Neural crest cell (in vitro differentiated cells): ENCODE results near the gene KRTAP10-1. TPM values are rescaled to one million over a fixed set of nuclear protein-coding genes. Genes with fewer than 3 reads are reported as not detected.

Source experiments
- DNase-seq: peaks from one replicate; pipeline ENCODE4 v3.0.0; 2021; ENCODE audit warnings: low read depth, mixed read lengths, low spot score
- H3K27ac Mint-ChIP-seq: one replicate; pipeline ENCODE4 v1.8.0; 2021; ENCODE audit warnings: mild to moderate bottlenecking, mixed read lengths; ENCODE audit not compliant: unreplicated experiment
- H3K27me3 Mint-ChIP-seq: 2 replicates; pipeline ENCODE4 v1.8.0; 2021; ENCODE audit warnings: low read depth, mild to moderate bottlenecking, mixed read lengths
- H3K36me3 Mint-ChIP-seq: 2 replicates; pipeline ENCODE4 v1.8.0; 2021; ENCODE audit warnings: low read depth, mild to moderate bottlenecking, mixed read lengths
- H3K4me1 Mint-ChIP-seq: 2 replicates; pipeline ENCODE4 v1.8.0; 2021; ENCODE audit warnings: mixed read lengths
- H3K4me3 Mint-ChIP-seq: one replicate; pipeline ENCODE4 v1.8.0; 2021; ENCODE audit warnings: mild to moderate bottlenecking, mixed read lengths
- H3K9me3 Mint-ChIP-seq: 2 replicates; pipeline ENCODE4 v1.8.0; 2021; ENCODE audit warnings: mixed read lengths
- total RNA-seq: library from RNA; stranded (reverse); gene quantifications from 2 replicates; pipeline ENCODE4 v1.2.1, GENCODE V29; 2021
- TF ChIP-seq, protein P1 (sequence below): fragments of 200-600 bp; sonication (generic); conservative IDR thresholded peaks from 2 replicates; pipeline ENCODE4 v1.5.0; 2021; ENCODE audit warnings: antibody characterized with exemption, mild to moderate bottlenecking

KRTAP10-1 gene
- total RNA-seq, 1 donor from 2014 or later, result not detected

DNA sequence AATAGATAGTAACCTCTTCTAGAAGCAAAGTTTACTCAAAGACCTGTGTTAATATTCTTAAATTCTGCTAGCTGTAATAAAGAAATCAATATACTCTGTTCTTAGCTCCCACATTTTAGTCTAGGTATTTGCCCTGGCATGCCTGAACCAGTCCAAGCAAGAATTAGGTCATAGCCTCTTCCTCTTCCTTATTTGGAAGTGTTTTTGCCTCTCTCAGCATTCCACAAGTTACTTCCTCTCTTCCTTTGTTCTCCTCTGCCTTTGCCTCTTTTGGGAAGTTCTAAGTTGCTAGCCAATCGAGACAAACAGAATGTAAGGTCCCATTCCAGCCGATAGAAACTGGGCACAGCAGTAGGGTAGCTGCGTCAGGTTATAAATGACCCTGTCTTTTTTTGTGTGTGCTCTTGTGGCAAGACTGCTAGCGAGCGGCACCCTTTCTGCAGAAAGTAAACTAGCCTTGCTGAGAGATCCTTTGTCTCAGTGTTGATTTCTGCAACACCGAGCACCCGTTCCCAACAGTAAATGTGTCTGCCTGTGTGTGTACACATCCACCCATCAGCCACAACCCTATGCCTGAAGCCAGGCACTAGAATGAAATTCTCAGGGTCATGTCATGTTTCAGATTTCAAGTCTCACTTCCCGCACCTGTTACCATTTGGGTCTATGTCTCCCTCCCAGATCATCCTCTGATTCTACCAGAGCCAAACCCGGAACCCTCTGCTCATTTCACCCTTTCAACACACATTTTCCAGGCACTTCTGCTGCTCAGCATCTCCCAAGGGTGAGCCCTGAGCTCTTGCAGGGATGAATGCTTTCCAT lies 47.2 kb downstream of the KRTAP10-1 start:
- DNase-seq, result no peak
- TF ChIP-seq, protein P1, sequence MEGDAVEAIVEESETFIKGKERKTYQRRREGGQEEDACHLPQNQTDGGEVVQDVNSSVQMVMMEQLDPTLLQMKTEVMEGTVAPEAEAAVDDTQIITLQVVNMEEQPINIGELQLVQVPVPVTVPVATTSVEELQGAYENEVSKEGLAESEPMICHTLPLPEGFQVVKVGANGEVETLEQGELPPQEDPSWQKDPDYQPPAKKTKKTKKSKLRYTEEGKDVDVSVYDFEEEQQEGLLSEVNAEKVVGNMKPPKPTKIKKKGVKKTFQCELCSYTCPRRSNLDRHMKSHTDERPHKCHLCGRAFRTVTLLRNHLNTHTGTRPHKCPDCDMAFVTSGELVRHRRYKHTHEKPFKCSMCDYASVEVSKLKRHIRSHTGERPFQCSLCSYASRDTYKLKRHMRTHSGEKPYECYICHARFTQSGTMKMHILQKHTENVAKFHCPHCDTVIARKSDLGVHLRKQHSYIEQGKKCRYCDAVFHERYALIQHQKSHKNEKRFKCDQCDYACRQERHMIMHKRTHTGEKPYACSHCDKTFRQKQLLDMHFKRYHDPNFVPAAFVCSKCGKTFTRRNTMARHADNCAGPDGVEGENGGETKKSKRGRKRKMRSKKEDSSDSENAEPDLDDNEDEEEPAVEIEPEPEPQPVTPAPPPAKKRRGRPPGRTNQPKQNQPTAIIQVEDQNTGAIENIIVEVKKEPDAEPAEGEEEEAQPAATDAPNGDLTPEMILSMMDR, result no peak
- Mint-ChIP-seq H3K36me3 (peaks cover 36% of the 10 kb centered on the region), H3K27ac (no peak overlapping the region), H3K9me3 (peaks cover 15% of the 10 kb centered on the region), H3K27me3 (no peaks in the 10 kb centered on the region), H3K4me3 (no peak overlapping the region), H3K4me1 (peaks cover 8% of the 10 kb centered on the region)

DNA sequence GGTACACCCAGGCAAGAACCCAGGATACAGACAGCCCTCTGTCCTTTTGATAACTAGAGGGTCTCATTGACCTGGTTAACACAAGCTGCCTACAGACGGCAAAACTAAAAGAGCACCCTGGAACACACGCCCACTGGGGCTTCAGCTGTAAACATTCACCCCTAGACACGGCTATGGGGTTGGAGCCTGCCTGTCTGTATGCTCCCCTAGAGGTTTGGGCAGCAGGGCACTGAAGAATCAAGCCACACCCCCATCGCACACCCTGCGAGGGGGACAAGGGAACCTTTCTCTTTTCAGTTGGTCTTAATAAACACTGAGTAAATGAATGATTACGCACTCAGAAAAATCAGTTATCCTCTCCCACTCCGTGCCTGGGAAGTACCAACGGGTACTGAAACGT lies 49.2 kb downstream of the KRTAP10-1 start:
- TF ChIP-seq, protein P1, result no peak
- no peak overlapping the region for H3K4me3 Mint-ChIP-seq
- no peak for DNase-seq
- no peaks in the 10 kb centered on the region for H3K4me1 Mint-ChIP-seq
- peaks cover 15% of the 10 kb centered on the region for H3K9me3 Mint-ChIP-seq
- no peaks in the 10 kb centered on the region for H3K27me3 Mint-ChIP-seq
- H3K36me3 Mint-ChIP-seq, result peaks cover 36% of the 10 kb centered on the region
- no peak overlapping the region for H3K27ac Mint-ChIP-seq

DNA sequence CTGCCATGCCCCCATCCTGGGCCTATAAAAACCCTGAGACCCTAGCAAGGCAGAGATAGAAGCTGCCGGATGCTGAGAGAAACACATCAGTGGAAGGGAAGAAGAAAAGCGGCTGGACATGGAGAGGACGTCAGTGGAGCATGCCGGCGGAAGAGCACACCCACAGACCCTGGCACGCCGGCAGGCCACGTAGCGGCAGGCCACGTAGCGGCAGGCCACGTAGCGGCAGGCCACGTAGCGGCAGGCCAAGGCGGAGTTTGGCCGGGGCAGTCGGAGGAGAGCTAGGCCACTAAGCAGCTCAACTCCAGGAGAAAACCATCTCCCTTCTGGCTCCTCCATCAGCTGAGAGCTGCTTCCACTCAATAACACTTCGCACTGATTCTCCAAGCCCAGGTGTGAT lies 49.6 kb downstream of the KRTAP10-1 start:
- Mint-ChIP-seq H3K4me1 (peaks cover under 1% of the 10 kb centered on the region), H3K36me3 (peaks cover 33% of the 10 kb centered on the region), H3K9me3 (peaks cover 15% of the 10 kb centered on the region), H3K4me3 (no peak overlapping the region), H3K27me3 (no peaks in the 10 kb centered on the region), H3K27ac (no peak overlapping the region)
- no peak for DNase-seq
- TF ChIP-seq, protein P1, result no peak

DNA sequence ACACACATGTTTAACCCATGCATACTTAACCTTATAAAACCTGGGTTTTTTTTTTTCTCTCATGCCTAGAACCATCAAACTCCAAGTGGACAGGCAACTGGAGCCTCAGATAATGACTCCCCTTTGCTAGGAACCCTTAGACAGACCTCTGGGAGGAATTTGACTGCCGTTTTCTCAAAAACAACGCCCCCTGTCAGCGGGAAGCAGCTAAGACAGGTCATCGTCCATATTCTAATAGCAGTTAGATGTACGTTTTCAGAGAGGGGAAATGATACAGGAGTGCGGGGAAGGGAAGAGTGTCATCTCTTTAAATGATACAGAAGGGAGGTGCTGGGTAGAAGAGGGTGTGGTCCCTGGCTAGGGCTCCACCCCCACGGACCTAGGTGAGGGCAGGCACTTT lies 50.0 kb downstream of the KRTAP10-1 start:
- peaks cover 32% of the 10 kb centered on the region for H3K36me3 Mint-ChIP-seq
- TF ChIP-seq, protein P1, result peak; percentile 41
- no peaks in the 10 kb centered on the region for H3K27me3 Mint-ChIP-seq
- H3K4me1 Mint-ChIP-seq, result peaks cover 5% of the 10 kb centered on the region
- peaks cover 15% of the 10 kb centered on the region for H3K9me3 Mint-ChIP-seq
- no peak overlapping the region for H3K27ac Mint-ChIP-seq
- DNase-seq, result no peak
- no peak overlapping the region for H3K4me3 Mint-ChIP-seq

Other genes with a start within 250 kb of the KRTAP10-1 start
- gene PFKL, start 240.1 kb downstream of the KRTAP10-1 start, total RNA-seq, result 94.7 and 96.1 TPM in 2 replicates
- gene CFAP410, start 200.8 kb downstream of the KRTAP10-1 start, total RNA-seq, result 23.9 and 24.6 TPM in 2 replicates
- gene TRPM2, start 186.6 kb downstream of the KRTAP10-1 start, total RNA-seq, result not detected in 2 replicates
- gene LRRC3, start 84.7 kb downstream of the KRTAP10-1 start, total RNA-seq, result 9.6 and 10.1 TPM in 2 replicates
- gene KRTAP10-2, start 11.3 kb upstream of the KRTAP10-1 start, total RNA-seq, result not detected in 2 replicates
- not detected in 2 replicates for gene KRTAP10-3, start 18.6 kb upstream of the KRTAP10-1 start, total RNA-seq
- not detected in 2 replicates for gene KRTAP10-4, start 33.5 kb upstream of the KRTAP10-1 start, total RNA-seq
- not detected in 2 replicates for gene KRTAP10-5, start 40.4 kb upstream of the KRTAP10-1 start, total RNA-seq
- gene KRTAP10-6, start 52.3 kb upstream of the KRTAP10-1 start, total RNA-seq, result not detected in 2 replicates
- gene KRTAP10-7, start 60.4 kb upstream of the KRTAP10-1 start, total RNA-seq, result not detected in 2 replicates
- gene KRTAP10-8, start 71.9 kb upstream of the KRTAP10-1 start, total RNA-seq, result not detected in 2 replicates
- gene KRTAP10-9, start 86.9 kb upstream of the KRTAP10-1 start, total RNA-seq, result not detected in 2 replicates
- gene KRTAP10-10, start 97.2 kb upstream of the KRTAP10-1 start, total RNA-seq, result not detected in 2 replicates
- gene KRTAP10-11, start 106.2 kb upstream of the KRTAP10-1 start, total RNA-seq, result not detected in 2 replicates
- gene KRTAP12-4, start 114.5 kb upstream of the KRTAP10-1 start, total RNA-seq, result not detected in 2 replicates
- not detected in 2 replicates for gene KRTAP12-3, start 117.7 kb upstream of the KRTAP10-1 start, total RNA-seq
- gene KRTAP12-2, start 126.7 kb upstream of the KRTAP10-1 start, total RNA-seq, result not detected in 2 replicates
- gene KRTAP12-1, start 142.0 kb upstream of the KRTAP10-1 start, total RNA-seq, result not detected in 2 replicates
- not detected in 2 replicates for gene KRTAP10-12, start 157.0 kb upstream of the KRTAP10-1 start, total RNA-seq
- gene TSPEAR, start 171.4 kb upstream of the KRTAP10-1 start, total RNA-seq, result not detected in 2 replicates